DND-41 (cell line): ENCODE results near the gene MRPL54.

ENCODE experiments used
- EZH2 ChIP-seq: IDR thresholded peaks from 3 replicates; pipeline ENCODE4 v1.6.1; 2012; ENCODE audit warnings: borderline replicate concordance, low read depth, mild to moderate bottlenecking, moderate library complexity, low read length, inconsistent platforms; ENCODE audit not compliant: severe bottlenecking
- TF ChIP-seq, protein P1 (sequence below): IDR thresholded peaks from 2 replicates; pipeline ENCODE4 v1.5.1; 2012; ENCODE audit warnings: borderline replicate concordance, low read length, moderate library complexity, mild to moderate bottlenecking; ENCODE audit not compliant: poor library complexity, severe bottlenecking; ENCODE audit errors: extremely low read depth

DNA sequence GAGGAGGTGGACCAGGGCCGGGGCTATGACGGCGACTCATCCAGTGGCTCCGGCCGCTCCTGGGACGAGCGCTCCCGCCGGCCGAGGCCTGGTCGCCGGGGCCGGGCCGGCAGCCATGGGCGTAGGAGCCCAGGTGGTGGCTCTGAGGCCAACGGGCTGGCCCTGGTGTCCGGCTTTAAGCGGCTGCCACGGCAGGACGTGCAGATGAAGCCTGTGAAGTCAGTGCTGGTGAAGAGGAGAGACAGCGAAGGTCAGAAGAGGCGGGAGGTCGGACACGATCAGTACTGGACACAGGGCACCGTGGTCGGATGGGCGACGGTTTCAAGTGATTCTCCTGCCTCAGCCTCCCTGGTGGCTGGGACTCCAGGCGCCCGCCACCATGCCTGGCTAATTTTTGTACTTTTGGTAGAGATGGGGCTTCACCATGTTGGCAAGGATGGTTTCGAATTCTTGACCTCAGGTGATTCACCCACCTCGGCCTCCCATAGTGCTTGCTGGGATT, 32.0 kb upstream of the MRPL54 start:
- TF ChIP-seq, protein P1, sequence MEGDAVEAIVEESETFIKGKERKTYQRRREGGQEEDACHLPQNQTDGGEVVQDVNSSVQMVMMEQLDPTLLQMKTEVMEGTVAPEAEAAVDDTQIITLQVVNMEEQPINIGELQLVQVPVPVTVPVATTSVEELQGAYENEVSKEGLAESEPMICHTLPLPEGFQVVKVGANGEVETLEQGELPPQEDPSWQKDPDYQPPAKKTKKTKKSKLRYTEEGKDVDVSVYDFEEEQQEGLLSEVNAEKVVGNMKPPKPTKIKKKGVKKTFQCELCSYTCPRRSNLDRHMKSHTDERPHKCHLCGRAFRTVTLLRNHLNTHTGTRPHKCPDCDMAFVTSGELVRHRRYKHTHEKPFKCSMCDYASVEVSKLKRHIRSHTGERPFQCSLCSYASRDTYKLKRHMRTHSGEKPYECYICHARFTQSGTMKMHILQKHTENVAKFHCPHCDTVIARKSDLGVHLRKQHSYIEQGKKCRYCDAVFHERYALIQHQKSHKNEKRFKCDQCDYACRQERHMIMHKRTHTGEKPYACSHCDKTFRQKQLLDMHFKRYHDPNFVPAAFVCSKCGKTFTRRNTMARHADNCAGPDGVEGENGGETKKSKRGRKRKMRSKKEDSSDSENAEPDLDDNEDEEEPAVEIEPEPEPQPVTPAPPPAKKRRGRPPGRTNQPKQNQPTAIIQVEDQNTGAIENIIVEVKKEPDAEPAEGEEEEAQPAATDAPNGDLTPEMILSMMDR = no peak
- no peak for TF ChIP-seq EZH2
